A549 (cell line): ENCODE measurements around the gene CS. TPM values are rescaled to one million over a fixed set of nuclear protein-coding genes. Genes with fewer than 3 reads are reported as not detected.

ENCODE experiments used
- ATAC-seq, 2 experiments: fragments of 200-7000 bp in 1 of 2; fragments of >200 bp in 1 of 2; cut with Nextera tagmentation in 1 of 2; cut with Tn5 transposase in 1 of 2; 3 replicates each; pipeline versions ENCODE4 v1.8.0 to v1.9.1; 2018 to 2020; ENCODE audit warnings: mild to moderate bottlenecking in 1 of 2, moderate library complexity in 1 of 2
- CTCF ChIA-PET: fragments of 300-600 bp; sonication (Branson Sonifier 250); formaldehyde crosslinking; extraction: SDS; loops from one replicate; lab custom pipeline; 2021; ENCODE audit warnings: antibody characterized with exemption, inconsistent platforms; lab: Yijun Ruan, JAX
- POLR2A ChIA-PET: fragments of 350-600 bp; formaldehyde crosslinking; extraction: SDS; loops from one replicate; lab custom pipeline; 2021; ENCODE audit warnings: antibody characterized with exemption, inconsistent platforms; lab: Yijun Ruan, JAX
- DNase-seq, 2 experiments: peaks; one replicate each; pipeline versions ENCODE4 v3.0.0 to v3.0.0-alpha.2; 2011 to 2016; ENCODE audit warnings: low read depth in 1 of 2, low spot score in 1 of 2
- FAIRE-seq: peaks from 2 replicates; lab custom pipeline; 2011; peaks lifted over from hg19 to GRCh38; lab: Jason Lieb, UNC
- H3K27ac ChIP-seq, 2 experiments: fragments of >200 bp; sonication (Bioruptor Twin); formaldehyde crosslinking; 3 replicates each; pipeline ENCODE4 v1.5.1; 2016 to 2017
- H3K4me1 ChIP-seq: fragments of >200 bp; sonication (Bioruptor Twin); formaldehyde crosslinking; 3 replicates; pipeline ENCODE4 v1.6.1; 2016
- H3K4me2 ChIP-seq: fragments of >200 bp; sonication (Bioruptor Twin); formaldehyde crosslinking; 3 replicates; pipeline ENCODE4 v1.6.1; 2016
- H3K4me3 ChIP-seq: fragments of >200 bp; sonication (Bioruptor Twin); formaldehyde crosslinking; 3 replicates; pipeline ENCODE4 v1.5.1; 2016
- H3K9me3 ChIP-seq: fragments of >200 bp; sonication (Bioruptor Twin); formaldehyde crosslinking; 3 replicates; pipeline ENCODE4 v1.6.1; 2016
- CHD4 ChIP-seq: fragments of 200-600 bp; sonication (generic); IDR thresholded peaks from 2 replicates; pipeline ENCODE4 v1.6.1; 2016; ENCODE audit warnings: antibody characterized with exemption, mild to moderate bottlenecking, borderline replicate concordance
- EHF ChIP-seq: fragments of 250-450 bp; sonication (Bioruptor Pico); IDR thresholded peaks from 2 replicates; pipeline ENCODE4 v1.5.0; 2020; ENCODE audit warnings: mild to moderate bottlenecking
- EHMT2 ChIP-seq: fragments of 200-600 bp; sonication (generic); IDR thresholded peaks from 2 replicates; pipeline ENCODE4 v1.6.1; 2016; ENCODE audit warnings: antibody characterized with exemption, low read depth, mild to moderate bottlenecking, moderate library complexity
- GATA3 ChIP-seq: IDR thresholded peaks from 2 replicates; pipeline ENCODE4 v1.6.1; 2012; ENCODE audit warnings: borderline replicate concordance
- HEYL ChIP-seq: fragments of 250-450 bp; sonication (Bioruptor Pico); IDR thresholded peaks from 2 replicates; pipeline ENCODE4 v1.8.0; 2021; ENCODE audit warnings: mild to moderate bottlenecking, moderate library complexity
- HOXA7 ChIP-seq: fragments of 250-450 bp; sonication (Bioruptor Pico); IDR thresholded peaks from 2 replicates; pipeline ENCODE4 v1.5.0; 2020; ENCODE audit warnings: mild to moderate bottlenecking, moderate library complexity
- HOXB5 ChIP-seq: fragments of 250-450 bp; sonication (Bioruptor Pico); IDR thresholded peaks from 2 replicates; pipeline ENCODE4 v1.5.0; 2020; ENCODE audit warnings: mild to moderate bottlenecking, moderate library complexity
- JUNB ChIP-seq: fragments of >200 bp; sonication (Bioruptor Twin); formaldehyde crosslinking; IDR thresholded peaks from 2 replicates; pipeline ENCODE4 v1.6.1; 2016
- KDM1A ChIP-seq: fragments of 200-600 bp; sonication (generic); IDR thresholded peaks from 2 replicates; pipeline ENCODE4 v1.6.1; 2016; ENCODE audit warnings: low read depth, mild to moderate bottlenecking
- KDM5A ChIP-seq: fragments of 200-600 bp; sonication (generic); IDR thresholded peaks from 2 replicates; pipeline ENCODE4 v1.6.1; 2016; ENCODE audit warnings: antibody characterized with exemption, mild to moderate bottlenecking
- PHF8 ChIP-seq: fragments of 200-600 bp; sonication (generic); IDR thresholded peaks from 2 replicates; pipeline ENCODE4 v1.6.1; 2016; ENCODE audit warnings: low read depth, mild to moderate bottlenecking, antibody characterized with exemption, moderate library complexity, borderline replicate concordance
- POLR2A ChIP-seq: IDR thresholded peaks from 2 replicates; pipeline ENCODE4 v1.6.1; 2012; ENCODE audit warnings: mild to moderate bottlenecking, low read length
- RNF2 ChIP-seq: fragments of 200-600 bp; sonication (generic); IDR thresholded peaks from 2 replicates; pipeline ENCODE4 v1.6.1; 2016; ENCODE audit warnings: low read depth, mild to moderate bottlenecking, antibody characterized with exemption, moderate library complexity, borderline replicate concordance
- SMC3 ChIP-seq: fragments of >200 bp; sonication (Bioruptor Twin); formaldehyde crosslinking; IDR thresholded peaks from 3 replicates; pipeline ENCODE4 v1.6.1; 2018; ENCODE audit warnings: inconsistent platforms
- ZC3H11A ChIP-seq: fragments of 450-650 bp; IDR thresholded peaks from 2 replicates; pipeline ENCODE4 v1.6.1; 2014; ENCODE audit warnings: antibody characterized with exemption, mild to moderate bottlenecking
- WGBS: methylation state at CpG from one replicate; pipeline ENCODE4 v1.1.6; 2017; ENCODE audit errors: missing lambda C conversion rate; 5-methylcytosine and 5-hydroxymethylcytosine counted together
- polyA plus RNA-seq, 4 experiments: library from polyadenylated mRNA; depleted of rRNA in 3 of 4; stranded (reverse); fragments of >200 nt; fragmentation: RNase III in 1 of 4; extraction: RNeasy Plus Mini Kit Qiagen cat#74134 plus additional on column Dnase treatment in 1 of 4; gene quantifications; 2 replicates in 3 of 4; 3 replicates in 1 of 4; pipeline ENCODE4 v1.2.3, GENCODE V29; 2011 to 2017
- TF ChIP-seq, protein P1 (sequence below): IDR thresholded peaks from 2 replicates; pipeline ENCODE4 v1.6.1; 2012; ENCODE audit warnings: low read depth, borderline replicate concordance
- TF ChIP-seq, protein P2 (sequence below): fragments of 150-350 bp; IDR thresholded peaks from 2 replicates; pipeline ENCODE4 v1.6.1; 2014; ENCODE audit warnings: low read depth, mild to moderate bottlenecking, low read length
- TF ChIP-seq, protein P3 (sequence below): fragments of >200 bp; sonication (Bioruptor Twin); formaldehyde crosslinking; IDR thresholded peaks from 2 replicates; pipeline ENCODE4 v1.6.1; 2016

The CS gene
- polyA plus RNA-seq, 2 of the 4 experiments (the other 2 are of a cell fraction), result 146 to 223 TPM

DNA sequence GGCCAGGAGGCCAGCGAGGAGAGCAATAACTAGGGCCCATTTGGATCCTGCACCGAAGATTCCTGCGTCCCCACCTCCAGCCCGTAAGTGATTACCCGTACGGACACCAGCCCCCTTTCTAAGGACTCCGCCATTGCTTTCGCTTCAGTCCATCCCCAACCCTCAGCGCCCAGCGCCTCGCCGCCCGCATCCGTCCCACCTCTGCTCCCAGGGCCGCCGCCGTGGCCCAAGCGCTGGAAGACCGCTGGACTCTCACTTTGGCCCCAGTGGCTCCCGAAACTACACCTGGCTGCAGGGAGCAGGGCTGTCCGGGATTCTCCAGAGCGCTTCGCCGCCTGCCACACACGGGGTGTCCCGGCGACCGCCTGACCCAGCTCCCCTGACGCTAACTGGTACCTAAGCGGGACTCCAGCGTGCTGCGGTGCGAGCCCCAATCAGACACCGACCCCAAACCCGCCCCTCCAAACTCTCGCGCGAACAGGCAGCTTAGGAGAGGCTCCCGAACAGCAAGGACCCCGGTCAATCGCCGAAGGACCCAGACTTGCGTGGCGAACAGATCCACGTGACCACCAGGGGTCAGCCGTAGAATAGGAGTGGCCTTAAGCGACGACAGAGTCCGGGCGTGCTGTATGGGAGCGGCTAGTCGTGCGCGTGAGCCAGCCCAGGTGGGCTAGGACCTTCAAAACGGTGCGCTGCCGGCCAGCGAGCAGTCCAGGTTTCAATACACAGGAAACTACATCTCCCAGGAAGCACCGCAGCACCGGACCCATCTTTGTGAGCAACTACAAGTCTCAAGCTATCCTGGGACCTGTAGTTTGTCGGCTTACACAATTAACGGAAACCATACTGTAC, 15.7 kb upstream of the CS start, which contains the start of gene CNPY2 (continued):
- no peak for TF ChIP-seq HEYL (CRISPR knock-in tag)
- TF ChIP-seq SMC3, result no peak; the same call in 2 of the 3 replicates
- no peak for TF ChIP-seq EHMT2
- no peak for TF ChIP-seq JUNB
- no peak for TF ChIP-seq ZC3H11A
- TF ChIP-seq, protein P1, sequence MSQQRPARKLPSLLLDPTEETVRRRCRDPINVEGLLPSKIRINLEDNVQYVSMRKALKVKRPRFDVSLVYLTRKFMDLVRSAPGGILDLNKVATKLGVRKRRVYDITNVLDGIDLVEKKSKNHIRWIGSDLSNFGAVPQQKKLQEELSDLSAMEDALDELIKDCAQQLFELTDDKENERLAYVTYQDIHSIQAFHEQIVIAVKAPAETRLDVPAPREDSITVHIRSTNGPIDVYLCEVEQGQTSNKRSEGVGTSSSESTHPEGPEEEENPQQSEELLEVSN, result peak; percentile 66; the same call in 1 of the 2 replicates
- TF ChIP-seq HOXB5, result no peak
- TF ChIP-seq KDM5A, result peak; percentile 45
- TF ChIP-seq HOXA7 (CRISPR knock-in tag), result no peak
- peak; percentile 88 for TF ChIP-seq POLR2A
- no peak for TF ChIP-seq KDM1A
- no peak for TF ChIP-seq RNF2
- TF ChIP-seq CHD4, result no peak
- no peak for TF ChIP-seq EHF (CRISPR knock-in tag)
- 0 out of 2 replicates have a peak, but pooled peaks have one; percentile 34 for TF ChIP-seq GATA3
- TF ChIP-seq PHF8, result peak; percentile 63; the same call in 1 of the 2 replicates
- TF ChIP-seq, protein P2, sequence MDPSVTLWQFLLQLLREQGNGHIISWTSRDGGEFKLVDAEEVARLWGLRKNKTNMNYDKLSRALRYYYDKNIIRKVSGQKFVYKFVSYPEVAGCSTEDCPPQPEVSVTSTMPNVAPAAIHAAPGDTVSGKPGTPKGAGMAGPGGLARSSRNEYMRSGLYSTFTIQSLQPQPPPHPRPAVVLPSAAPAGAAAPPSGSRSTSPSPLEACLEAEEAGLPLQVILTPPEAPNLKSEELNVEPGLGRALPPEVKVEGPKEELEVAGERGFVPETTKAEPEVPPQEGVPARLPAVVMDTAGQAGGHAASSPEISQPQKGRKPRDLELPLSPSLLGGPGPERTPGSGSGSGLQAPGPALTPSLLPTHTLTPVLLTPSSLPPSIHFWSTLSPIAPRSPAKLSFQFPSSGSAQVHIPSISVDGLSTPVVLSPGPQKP, result no peak

DNA sequence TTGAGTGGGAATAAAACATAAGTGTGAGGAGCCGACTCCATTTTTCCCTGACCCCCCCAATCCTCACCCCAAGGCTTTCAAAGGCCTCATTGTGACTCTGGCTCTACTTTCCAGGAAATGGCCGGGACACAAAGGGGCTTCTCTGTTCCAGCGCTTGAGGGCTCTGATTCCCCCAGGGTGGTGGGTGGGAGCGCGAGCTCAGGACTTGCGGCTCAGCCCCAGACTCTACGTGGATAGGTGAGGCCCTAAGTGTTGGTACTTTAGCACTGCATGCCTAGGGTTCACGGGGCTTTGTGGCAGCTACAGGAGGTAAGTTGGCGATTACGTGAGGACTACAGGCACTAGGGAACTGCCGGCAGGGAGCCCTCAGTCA, 15.1 kb upstream of the CS start:
- 3% methylated on average over 11 of the region's 11 CpGs for WGBS
- CTCF ChIA-PET, result interaction anchor here (1.3 to 2.2 kb wide), 8 partner anchors 10 to 149 kb away, joined by 3 to 14 read pairs (median 5); partner anchors contain the start of genes ANKRD52, MIP, SMARCC2 and STAT2
- ATAC-seq (no peak; a peak in 2 of 6 replicates), FAIRE-seq (no peak), DNase-seq (no peak)
- Histone ChIP-seq H3K4me3 (peak overlapping the region; percentile 93), H3K9me3 (no peaks in the 10 kb centered on the region), H3K4me2 (peak overlapping the region; percentile 79), H3K27ac (peak overlapping the region; percentile 94 to 96)
- POLR2A ChIA-PET, result interaction anchor here (0.6 to 3.1 kb wide), 12 partner anchors 15 to 211 kb away, joined by 3 to 20 read pairs (median 7); partner anchors contain the start of genes COQ10A, CS, PA2G4 and PAN2
- TF ChIP-seq EHMT2, result no peak
- TF ChIP-seq GATA3, result no peak
- TF ChIP-seq, all 56 proteins: peak for 0
- H3K4me1 ChIP-seq, result peaks cover 11% of the 10 kb centered on the region

DNA sequence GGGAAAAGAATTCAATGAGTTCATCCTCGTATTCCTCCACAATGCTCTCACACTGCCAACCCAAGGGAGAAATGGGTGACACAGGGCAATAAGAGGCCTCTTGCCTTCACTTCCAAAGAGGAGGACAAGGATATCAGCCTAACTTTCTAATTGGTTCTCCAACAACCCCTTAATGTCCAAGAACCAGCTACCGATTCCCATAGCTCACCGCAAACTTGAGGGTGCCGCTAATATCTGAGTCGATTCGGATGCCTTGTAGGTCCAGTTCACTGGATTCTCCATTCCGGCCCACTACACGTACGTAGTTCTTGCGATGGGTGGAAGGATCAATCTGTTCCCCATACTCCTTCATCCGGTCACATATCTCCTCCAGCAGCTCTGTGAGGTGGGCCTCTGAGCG, 10.9 kb upstream of the CS start:
- Histone ChIP-seq H3K9me3 (no peaks in the 10 kb centered on the region), H3K4me3 (no peak overlapping the region), H3K4me2 (no peak overlapping the region), H3K27ac (no peak overlapping the region), H3K4me1 (peaks cover 7% of the 10 kb centered on the region)
- TF ChIP-seq, protein P3, sequence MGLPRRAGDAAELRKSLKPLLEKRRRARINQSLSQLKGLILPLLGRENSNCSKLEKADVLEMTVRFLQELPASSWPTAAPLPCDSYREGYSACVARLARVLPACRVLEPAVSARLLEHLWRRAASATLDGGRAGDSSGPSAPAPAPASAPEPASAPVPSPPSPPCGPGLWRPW, result no peak
- TF ChIP-seq CHD4, result no peak
- DNase-seq (no peak), ATAC-seq (no peak), FAIRE-seq (no peak)
- ChIA-PET CTCF (interaction anchor here (1.4 to 2.6 kb wide), 3 partner anchors 26 to 153 kb away, joined by 6 to 13 read pairs (median 7); partner anchors contain the start of gene ANKRD52), POLR2A (no interaction called here)
- WGBS, result 96% methylated on average over 12 of the region's 12 CpGs
